Measurements from ENCODE around the gene NLRP2B. TPM values are rescaled to one million over a fixed set of nuclear protein-coding genes. Genes with fewer than 3 reads are reported as not detected.

The NLRP2B gene
- total RNA-seq, 1 experiment from 2014 or later, result not detected

DNA sequence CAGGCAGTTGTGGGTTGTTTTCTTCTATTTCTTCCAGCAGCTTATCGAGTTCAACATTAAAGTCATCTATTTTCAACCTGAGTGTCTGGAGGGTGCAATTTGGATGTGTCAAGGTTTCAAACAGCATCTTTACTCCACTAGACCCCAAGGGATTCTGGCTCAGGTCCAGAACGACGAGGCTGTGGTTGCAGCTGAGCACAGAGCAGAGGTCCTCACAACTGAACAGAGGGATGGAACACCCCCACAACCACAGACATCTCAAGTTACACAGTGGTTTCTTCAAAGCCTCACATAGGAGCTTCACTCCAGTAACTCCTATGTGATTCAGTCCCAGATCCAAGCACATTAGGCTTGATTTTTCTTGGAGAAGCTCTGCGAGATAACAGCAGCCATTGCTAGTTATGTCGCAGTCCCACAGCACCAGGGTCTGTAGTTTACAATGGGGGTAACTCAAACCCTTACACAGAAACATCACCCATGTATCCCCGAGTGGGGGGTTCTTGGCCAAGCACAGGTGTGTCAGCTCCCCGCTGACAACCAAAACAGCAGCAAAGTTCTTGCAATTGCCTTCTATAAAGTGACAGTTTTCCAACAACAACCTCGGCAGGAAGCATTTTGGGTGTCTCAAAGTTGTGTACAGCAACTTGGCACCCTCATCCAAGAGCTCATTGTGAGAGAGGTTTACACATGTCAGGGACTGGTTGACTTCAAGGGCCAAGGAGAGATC is 2.8 kb downstream of the NLRP2B start:
- H3K9ac ChIP-seq (ENCODE audit: low read length), result no peak overlapping the region
- no peaks in the 10 kb centered on the region for H4K20me1 ChIP-seq (ENCODE audit: insufficient read depth)
- H3K9me2 ChIP-seq (ENCODE audit: insufficient read depth), result no peaks in the 10 kb centered on the region
- H3K4me3 ChIP-seq (replicated peaks in 1 of 2; ENCODE audit: low read depth in 1 of 2, low read length in 2 of 2), result no peak overlapping the region
- H3K36me3 ChIP-seq (ENCODE audit: control insufficient read depth in 1 of 2, insufficient read depth in 2 of 2, low read length in 2 of 2), result no peaks in the 10 kb centered on the region
- H3K79me2 ChIP-seq (ENCODE audit: insufficient read depth, low read length), result no peaks in the 10 kb centered on the region
- H3K9me3 ChIP-seq (ENCODE audit: control insufficient read depth in 1 of 2, insufficient read depth in 1 of 2, low read depth in 1 of 2, low read length in 2 of 2), result no peaks in the 10 kb centered on the region
- no peaks in the 10 kb centered on the region for H3K4me1 ChIP-seq (ENCODE audit: control insufficient read depth in 1 of 2, insufficient read depth in 2 of 2, low read length in 2 of 2)
- intact Hi-C loops (cut with micrococcal nuclease), result no loop called here
- no peak overlapping the region for H3K27ac ChIP-seq (ENCODE audit: low read depth, low read length)
- H3K27me3 ChIP-seq (ENCODE audit: insufficient read depth, low read length), result no peaks in the 10 kb centered on the region
- no peak for TF ChIP-seq ELF1 (IDR thresholded peaks at IDR 0.05; ENCODE audit: borderline replicate concordance, low read depth)
- TF ChIP-seq, protein P1, sequence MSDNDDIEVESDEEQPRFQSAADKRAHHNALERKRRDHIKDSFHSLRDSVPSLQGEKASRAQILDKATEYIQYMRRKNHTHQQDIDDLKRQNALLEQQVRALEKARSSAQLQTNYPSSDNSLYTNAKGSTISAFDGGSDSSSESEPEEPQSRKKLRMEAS (IDR thresholded peaks at IDR 0.05), result no peak
- ChIA-PET POLR2A (interaction anchor here (0.6 kb wide), 1 partner anchor 24 kb away, joined by 3 read pairs; no protein-coding TSS in a partner anchor), CTCF (no interaction called here), RAD21 (ENCODE audit: low non-redundant PET in 1 of 2, low total read pairs in 2 of 2, uncharacterized antibody in 2 of 2, unreplicated experiment in 2 of 2) (no interaction called here)
- H2AFZ ChIP-seq (ENCODE audit: low read depth, low read length, poor library complexity, severe bottlenecking), result no peak overlapping the region
- DNase-seq (ENCODE audit: low read depth, low spot score) (no peak), ATAC-seq (no peak)
- no TSS peak for BruUV-seq (replicated peaks)
- H3K4me2 ChIP-seq (ENCODE audit: low read length), result no peak overlapping the region

DNA sequence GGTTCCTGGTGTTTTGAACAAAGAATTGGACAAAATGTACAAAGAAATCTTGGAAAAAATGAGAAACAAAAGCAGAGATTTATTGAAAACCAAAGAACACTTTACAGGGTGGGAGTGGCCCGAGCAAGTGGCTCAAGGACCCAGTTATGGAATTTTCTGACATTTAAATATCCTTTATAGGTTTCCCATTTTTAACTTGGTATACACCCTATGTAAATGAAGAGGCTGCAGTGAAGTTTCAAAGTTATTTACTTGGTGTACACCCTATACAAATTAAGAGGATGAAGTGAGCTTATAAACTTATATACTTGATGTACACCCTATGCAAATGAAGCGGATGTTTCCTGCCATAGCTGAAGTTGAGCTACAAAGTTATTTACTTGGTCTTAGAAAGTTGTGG is 4.7 kb downstream of the NLRP2B start:
- H3K4me3 ChIP-seq (replicated peaks in 1 of 2; ENCODE audit: low read depth in 1 of 2, low read length in 2 of 2), result no peak overlapping the region
- no peaks in the 10 kb centered on the region for H3K27me3 ChIP-seq (ENCODE audit: insufficient read depth, low read length)
- H3K9ac ChIP-seq (ENCODE audit: low read length), result no peak overlapping the region
- H3K9me3 ChIP-seq (ENCODE audit: control insufficient read depth in 1 of 2, insufficient read depth in 1 of 2, low read depth in 1 of 2, low read length in 2 of 2), result no peaks in the 10 kb centered on the region
- no peaks in the 10 kb centered on the region for H3K36me3 ChIP-seq (ENCODE audit: control insufficient read depth in 1 of 2, insufficient read depth in 2 of 2, low read length in 2 of 2)
- ChIA-PET RAD21 (ENCODE audit: low non-redundant PET in 1 of 2, low total read pairs in 2 of 2, uncharacterized antibody in 2 of 2, unreplicated experiment in 2 of 2) (no interaction called here), POLR2A (no interaction called here), CTCF (no interaction called here)
- intact Hi-C loops (cut with micrococcal nuclease), result no loop called here
- H3K9me2 ChIP-seq (ENCODE audit: insufficient read depth), result no peaks in the 10 kb centered on the region
- TF ChIP-seq, protein P2, sequence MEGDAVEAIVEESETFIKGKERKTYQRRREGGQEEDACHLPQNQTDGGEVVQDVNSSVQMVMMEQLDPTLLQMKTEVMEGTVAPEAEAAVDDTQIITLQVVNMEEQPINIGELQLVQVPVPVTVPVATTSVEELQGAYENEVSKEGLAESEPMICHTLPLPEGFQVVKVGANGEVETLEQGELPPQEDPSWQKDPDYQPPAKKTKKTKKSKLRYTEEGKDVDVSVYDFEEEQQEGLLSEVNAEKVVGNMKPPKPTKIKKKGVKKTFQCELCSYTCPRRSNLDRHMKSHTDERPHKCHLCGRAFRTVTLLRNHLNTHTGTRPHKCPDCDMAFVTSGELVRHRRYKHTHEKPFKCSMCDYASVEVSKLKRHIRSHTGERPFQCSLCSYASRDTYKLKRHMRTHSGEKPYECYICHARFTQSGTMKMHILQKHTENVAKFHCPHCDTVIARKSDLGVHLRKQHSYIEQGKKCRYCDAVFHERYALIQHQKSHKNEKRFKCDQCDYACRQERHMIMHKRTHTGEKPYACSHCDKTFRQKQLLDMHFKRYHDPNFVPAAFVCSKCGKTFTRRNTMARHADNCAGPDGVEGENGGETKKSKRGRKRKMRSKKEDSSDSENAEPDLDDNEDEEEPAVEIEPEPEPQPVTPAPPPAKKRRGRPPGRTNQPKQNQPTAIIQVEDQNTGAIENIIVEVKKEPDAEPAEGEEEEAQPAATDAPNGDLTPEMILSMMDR (IDR thresholded peaks at IDR 0.05 in 2 of 3, conservative IDR thresholded peaks at IDR 0.05 in 1 of 3; ENCODE audit: borderline replicate concordance in 1 of 3, insufficient read depth in 1 of 3, low read depth in 2 of 3, low read length in 2 of 3), result no peak
- TF ChIP-seq CEBPB (IDR thresholded peaks at IDR 0.05; ENCODE audit: low read depth) (no peak), SIN3A (IDR thresholded peaks at IDR 0.05; ENCODE audit: low read depth) (no peak), YY1 (IDR thresholded peaks at IDR 0.05; ENCODE audit: extremely low read depth, insufficient replicate concordance, low read depth, low read length) (no peak), SRF (IDR thresholded peaks at IDR 0.05; ENCODE audit: low read depth) (no peak), ZFX (IDR thresholded peaks at IDR 0.05) (no peak), TCF7L2 (IDR thresholded peaks at IDR 0.05; ENCODE audit: borderline replicate concordance, extremely low read depth, insufficient read depth, insufficient read length) (no peak)
- TF ChIP-seq, protein P3, sequence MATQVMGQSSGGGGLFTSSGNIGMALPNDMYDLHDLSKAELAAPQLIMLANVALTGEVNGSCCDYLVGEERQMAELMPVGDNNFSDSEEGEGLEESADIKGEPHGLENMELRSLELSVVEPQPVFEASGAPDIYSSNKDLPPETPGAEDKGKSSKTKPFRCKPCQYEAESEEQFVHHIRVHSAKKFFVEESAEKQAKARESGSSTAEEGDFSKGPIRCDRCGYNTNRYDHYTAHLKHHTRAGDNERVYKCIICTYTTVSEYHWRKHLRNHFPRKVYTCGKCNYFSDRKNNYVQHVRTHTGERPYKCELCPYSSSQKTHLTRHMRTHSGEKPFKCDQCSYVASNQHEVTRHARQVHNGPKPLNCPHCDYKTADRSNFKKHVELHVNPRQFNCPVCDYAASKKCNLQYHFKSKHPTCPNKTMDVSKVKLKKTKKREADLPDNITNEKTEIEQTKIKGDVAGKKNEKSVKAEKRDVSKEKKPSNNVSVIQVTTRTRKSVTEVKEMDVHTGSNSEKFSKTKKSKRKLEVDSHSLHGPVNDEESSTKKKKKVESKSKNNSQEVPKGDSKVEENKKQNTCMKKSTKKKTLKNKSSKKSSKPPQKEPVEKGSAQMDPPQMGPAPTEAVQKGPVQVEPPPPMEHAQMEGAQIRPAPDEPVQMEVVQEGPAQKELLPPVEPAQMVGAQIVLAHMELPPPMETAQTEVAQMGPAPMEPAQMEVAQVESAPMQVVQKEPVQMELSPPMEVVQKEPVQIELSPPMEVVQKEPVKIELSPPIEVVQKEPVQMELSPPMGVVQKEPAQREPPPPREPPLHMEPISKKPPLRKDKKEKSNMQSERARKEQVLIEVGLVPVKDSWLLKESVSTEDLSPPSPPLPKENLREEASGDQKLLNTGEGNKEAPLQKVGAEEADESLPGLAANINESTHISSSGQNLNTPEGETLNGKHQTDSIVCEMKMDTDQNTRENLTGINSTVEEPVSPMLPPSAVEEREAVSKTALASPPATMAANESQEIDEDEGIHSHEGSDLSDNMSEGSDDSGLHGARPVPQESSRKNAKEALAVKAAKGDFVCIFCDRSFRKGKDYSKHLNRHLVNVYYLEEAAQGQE (IDR thresholded peaks at IDR 0.05; ENCODE audit: low read depth), result no peak
- TF ChIP-seq, protein P1 (IDR thresholded peaks at IDR 0.05), result no peak
- H2AFZ ChIP-seq (ENCODE audit: low read depth, low read length, poor library complexity, severe bottlenecking), result no peak overlapping the region
- ATAC-seq (no peak), DNase-seq (ENCODE audit: low read depth, low spot score) (no peak)
- no peaks in the 10 kb centered on the region for H3K79me2 ChIP-seq (ENCODE audit: insufficient read depth, low read length)
- H3K27ac ChIP-seq (ENCODE audit: low read depth, low read length), result no peak overlapping the region
- H3K4me2 ChIP-seq (ENCODE audit: low read length), result no peak overlapping the region
- BruUV-seq (replicated peaks), result no TSS peak
- no peaks in the 10 kb centered on the region for H4K20me1 ChIP-seq (ENCODE audit: insufficient read depth)
- no peaks in the 10 kb centered on the region for H3K4me1 ChIP-seq (ENCODE audit: control insufficient read depth in 1 of 2, insufficient read depth in 2 of 2, low read length in 2 of 2)
